Measurements from ENCODE around the gene ALX4. TPM values are rescaled to one million over a fixed set of nuclear protein-coding genes. Genes with fewer than 3 reads are reported as not detected.

ALX4 gene
- total RNA-seq, 2 experiments from 2014 or later, result not detected

DNA sequence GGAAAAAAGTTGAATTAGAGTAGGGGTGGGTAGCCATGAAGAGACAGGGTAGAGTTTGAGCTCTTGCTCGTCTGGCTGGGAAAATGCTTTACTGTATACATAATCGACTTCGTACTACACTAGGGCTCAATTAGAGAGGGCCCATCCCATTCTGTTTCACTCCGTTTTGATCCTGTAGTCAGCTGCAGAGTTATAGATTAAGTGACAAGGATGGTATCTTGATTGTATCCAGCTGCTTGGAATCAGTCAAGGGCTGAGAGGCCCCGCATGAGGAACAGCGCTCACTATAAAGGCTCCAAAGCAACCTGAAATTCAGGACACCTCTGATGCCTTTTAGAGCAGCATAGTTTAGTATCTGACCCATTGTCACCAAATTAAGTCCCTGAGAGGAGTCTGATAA lies 81.6 kb downstream of the ALX4 start:
- no peak for DNase-seq (ENCODE audit: low spot score)
- POLR2A ChIA-PET, result no interaction called here
- CTCF ChIA-PET (ENCODE audit: unreplicated experiment), result no interaction called here
- no peak overlapping the region for H3K4me2 ChIP-seq (ENCODE audit: low read length)
- no TSS peak for BruUV-seq (replicated peaks)
- no peaks in the 10 kb centered on the region for H3K9me2 ChIP-seq (ENCODE audit: insufficient read depth, low read length)
- H3K9me3 ChIP-seq (ENCODE audit: low read length), result no peaks in the 10 kb centered on the region
- no peak overlapping the region for H3K4me3 ChIP-seq (ENCODE audit: low read depth, low read length, poor library complexity, severe bottlenecking)
- intact Hi-C loops (cut with micrococcal nuclease; ENCODE audit: unreplicated experiment), result no loop called here
- no peaks in the 10 kb centered on the region for H3K36me3 ChIP-seq (ENCODE audit: insufficient read depth, low read length)
- no peak overlapping the region for H2AFZ ChIP-seq (ENCODE audit: low read length)
- no peaks in the 10 kb centered on the region for H4K20me1 ChIP-seq (ENCODE audit: insufficient read depth, low read length)
- no peak overlapping the region for H3K27ac ChIP-seq (ENCODE audit: low read depth, low read length, poor library complexity, severe bottlenecking)
- H3K4me1 ChIP-seq (ENCODE audit: insufficient read depth, low read length, poor library complexity, severe bottlenecking), result no peaks in the 10 kb centered on the region
- TF ChIP-seq, protein P1, sequence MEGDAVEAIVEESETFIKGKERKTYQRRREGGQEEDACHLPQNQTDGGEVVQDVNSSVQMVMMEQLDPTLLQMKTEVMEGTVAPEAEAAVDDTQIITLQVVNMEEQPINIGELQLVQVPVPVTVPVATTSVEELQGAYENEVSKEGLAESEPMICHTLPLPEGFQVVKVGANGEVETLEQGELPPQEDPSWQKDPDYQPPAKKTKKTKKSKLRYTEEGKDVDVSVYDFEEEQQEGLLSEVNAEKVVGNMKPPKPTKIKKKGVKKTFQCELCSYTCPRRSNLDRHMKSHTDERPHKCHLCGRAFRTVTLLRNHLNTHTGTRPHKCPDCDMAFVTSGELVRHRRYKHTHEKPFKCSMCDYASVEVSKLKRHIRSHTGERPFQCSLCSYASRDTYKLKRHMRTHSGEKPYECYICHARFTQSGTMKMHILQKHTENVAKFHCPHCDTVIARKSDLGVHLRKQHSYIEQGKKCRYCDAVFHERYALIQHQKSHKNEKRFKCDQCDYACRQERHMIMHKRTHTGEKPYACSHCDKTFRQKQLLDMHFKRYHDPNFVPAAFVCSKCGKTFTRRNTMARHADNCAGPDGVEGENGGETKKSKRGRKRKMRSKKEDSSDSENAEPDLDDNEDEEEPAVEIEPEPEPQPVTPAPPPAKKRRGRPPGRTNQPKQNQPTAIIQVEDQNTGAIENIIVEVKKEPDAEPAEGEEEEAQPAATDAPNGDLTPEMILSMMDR (conservative IDR thresholded peaks at IDR 0.05; ENCODE audit: low read length), result no peak
- TF ChIP-seq EZH2phosphoT487 (IDR thresholded peaks at IDR 0.05; ENCODE audit: borderline replicate concordance, low read depth, low read length), result no peak
- no peaks in the 10 kb centered on the region for H3K79me2 ChIP-seq (ENCODE audit: insufficient read depth, low read depth, low read length)

GRCh38 chr11:44226945-44227344 lies 83.0 kb downstream of the ALX4 start:
- CTCF ChIA-PET (ENCODE audit: unreplicated experiment), result no interaction called here
- BruUV-seq (replicated peaks), result no TSS peak
- TF ChIP-seq EZH2phosphoT487 (IDR thresholded peaks at IDR 0.05; ENCODE audit: borderline replicate concordance, low read depth, low read length), result no peak
- TF ChIP-seq, protein P1 (conservative IDR thresholded peaks at IDR 0.05; ENCODE audit: low read length), result no peak
- no peak for DNase-seq (ENCODE audit: low spot score)
- no peaks in the 10 kb centered on the region for H3K9me3 ChIP-seq (ENCODE audit: low read length)
- no peak overlapping the region for H3K4me2 ChIP-seq (ENCODE audit: low read length)
- H3K4me1 ChIP-seq (ENCODE audit: insufficient read depth, low read length, poor library complexity, severe bottlenecking), result no peaks in the 10 kb centered on the region
- intact Hi-C loops (cut with micrococcal nuclease; ENCODE audit: unreplicated experiment), result no loop called here
- H3K27ac ChIP-seq (ENCODE audit: low read depth, low read length, poor library complexity, severe bottlenecking), result no peak overlapping the region
- POLR2A ChIA-PET, result no interaction called here
- no peaks in the 10 kb centered on the region for H3K79me2 ChIP-seq (ENCODE audit: insufficient read depth, low read depth, low read length)
- H3K36me3 ChIP-seq (ENCODE audit: insufficient read depth, low read length), result no peaks in the 10 kb centered on the region
- no peaks in the 10 kb centered on the region for H4K20me1 ChIP-seq (ENCODE audit: insufficient read depth, low read length)
- H2AFZ ChIP-seq (ENCODE audit: low read length), result no peak overlapping the region
- H3K9me2 ChIP-seq (ENCODE audit: insufficient read depth, low read length), result no peaks in the 10 kb centered on the region
- H3K4me3 ChIP-seq (ENCODE audit: low read depth, low read length, poor library complexity, severe bottlenecking), result no peak overlapping the region

- intact Hi-C loops (cut with micrococcal nuclease; ENCODE audit: unreplicated experiment), result no loop called here
- ChIA-PET POLR2A (no interaction called here), CTCF (ENCODE audit: unreplicated experiment) (no interaction called here)
- Histone ChIP-seq H3K36me3 (ENCODE audit: insufficient read depth, low read length) (no peaks in the 10 kb centered on the region), H3K4me1 (ENCODE audit: insufficient read depth, low read length, poor library complexity, severe bottlenecking) (no peaks in the 10 kb centered on the region), H4K20me1 (ENCODE audit: insufficient read depth, low read length) (no peaks in the 10 kb centered on the region), H3K9me2 (ENCODE audit: insufficient read depth, low read length) (no peaks in the 10 kb centered on the region), H3K4me3 (ENCODE audit: low read depth, low read length, poor library complexity, severe bottlenecking) (no peak overlapping the region), H3K79me2 (ENCODE audit: insufficient read depth, low read depth, low read length) (no peaks in the 10 kb centered on the region), H3K27ac (ENCODE audit: low read depth, low read length, poor library complexity, severe bottlenecking) (no peak overlapping the region), H2AFZ (ENCODE audit: low read length) (no peak overlapping the region), H3K9me3 (ENCODE audit: low read length) (no peaks in the 10 kb centered on the region), H3K4me2 (ENCODE audit: low read length) (no peak overlapping the region)
- no peak for TF ChIP-seq EZH2phosphoT487 (IDR thresholded peaks at IDR 0.05; ENCODE audit: borderline replicate concordance, low read depth, low read length)
- TF ChIP-seq, protein P1 (conservative IDR thresholded peaks at IDR 0.05; ENCODE audit: low read length), result no peak
- BruUV-seq (replicated peaks), result no TSS peak
- DNase-seq (ENCODE audit: low spot score), result no peak
Measured at GRCh38 chr11:44226490-44226889, 83.4 kb downstream of the ALX4 start.

Data from OCI-LY7 (cell line).